ENCODE results near the gene DYNLT4.
"Not testable (repeated sequence)": the region's sequence is repeated elsewhere in the genome, so short reads cannot be mapped to it uniquely, and the experiment has no call there.

Gene DYNLT4

GRCh38 chr1:44775930-44776729, 31.0 kb downstream of the DYNLT4 start:
- H3K27ac ChIP-seq, result peak overlapping the region; percentile 89
- no peak for DNase-seq (ENCODE audit: low read depth, low spot score)

DNA sequence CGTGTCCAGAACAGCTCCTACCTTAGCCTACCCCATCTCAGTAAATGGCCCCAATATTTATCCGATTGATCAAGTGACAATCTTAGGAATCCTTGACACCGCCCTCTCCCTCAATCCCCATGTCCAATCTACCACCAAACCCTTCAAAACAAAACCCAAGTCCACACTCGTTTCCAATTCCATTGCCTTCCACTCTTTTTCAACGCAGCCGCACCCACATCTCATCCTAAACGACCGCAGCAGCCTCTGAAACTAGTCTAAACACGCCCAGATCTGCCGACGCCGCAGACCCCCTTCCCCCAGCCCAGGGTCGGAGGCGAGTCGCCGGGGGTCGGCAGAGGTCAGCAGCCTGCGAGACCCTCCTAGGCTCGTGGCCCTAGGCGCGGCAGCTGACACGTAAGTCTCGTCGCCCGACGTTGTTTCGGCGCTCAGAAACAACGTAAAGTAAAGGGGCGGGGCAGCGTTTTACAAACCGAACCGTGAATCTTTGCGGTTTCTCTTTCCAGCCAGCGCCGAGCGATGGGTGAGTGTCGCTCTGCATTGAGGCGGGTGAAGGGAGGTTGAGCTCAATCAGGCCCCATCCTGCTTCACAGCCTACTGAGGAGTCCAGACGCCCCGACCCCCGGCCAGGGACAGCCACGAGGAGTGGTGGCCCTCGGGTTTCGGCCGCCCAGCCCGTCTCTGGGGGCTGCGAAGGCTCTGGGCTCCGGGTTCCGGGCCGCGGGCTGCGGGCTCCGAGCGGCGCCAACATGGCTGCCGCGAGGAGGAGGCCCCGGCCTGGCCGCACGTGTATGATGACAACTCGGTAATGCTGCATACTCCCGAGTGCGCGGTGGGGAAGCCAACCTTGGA, 31.8 kb downstream of the DYNLT4 start, which contains the start of gene RPS8:
RPS8 (plus strand) TSS at position 463 of the 852 bp plus-strand sequence; CDS start at position 520, 57 bp downstream.
- DNase-seq (ENCODE audit: low read depth, low spot score), result peak; percentile 76
- H3K27ac ChIP-seq, result peak within 1 kb of the TSS; percentile 89

DNA sequence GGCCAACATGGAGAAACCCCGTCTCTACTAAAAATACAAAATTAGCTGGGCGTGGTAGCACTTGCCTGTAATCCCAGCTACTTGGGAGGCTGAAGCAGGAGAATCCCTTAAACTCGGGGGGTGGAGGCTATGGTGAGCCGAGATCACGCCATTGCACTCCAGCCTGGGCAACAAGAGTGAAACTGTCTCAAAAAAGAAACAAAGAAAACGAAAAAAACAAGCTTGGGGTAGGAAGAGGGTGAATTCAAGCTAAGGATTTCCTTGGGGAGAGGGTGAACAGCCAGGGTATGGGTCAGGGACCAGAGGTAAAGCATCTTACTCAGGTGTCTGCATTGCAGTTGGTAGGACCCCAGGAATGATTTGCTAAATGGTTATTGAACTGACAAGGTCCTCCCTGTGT, 40.7 kb downstream of the DYNLT4 start:
- DNase-seq (ENCODE audit: low read depth, low spot score); H3K27ac ChIP-seq: not testable (repeated sequence)

DNA sequence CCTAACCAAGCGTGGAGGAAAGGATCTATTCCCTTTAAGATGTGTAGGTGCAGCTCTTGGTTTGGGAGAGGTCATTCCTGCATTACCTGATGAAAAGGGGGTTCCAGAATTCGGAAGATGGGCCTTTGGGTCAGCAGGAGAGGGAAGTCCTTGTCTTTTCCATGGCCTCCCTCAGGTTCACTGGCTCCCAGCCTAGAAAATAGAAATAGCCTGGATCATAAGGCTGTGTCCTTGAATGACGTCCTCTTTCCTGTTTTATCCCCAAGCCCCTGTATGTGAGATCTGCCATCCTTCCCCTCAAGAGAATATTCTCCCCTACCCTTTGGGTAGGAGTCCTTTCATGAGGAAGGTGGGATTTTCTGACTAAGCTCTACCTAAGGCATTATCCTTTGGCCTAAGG, 46.3 kb downstream of the DYNLT4 start:
- DNase-seq (ENCODE audit: low read depth, low spot score), result no peak
- H3K27ac ChIP-seq, result no peak overlapping the region

GRCh38 chr1:44759077-44759476, 48.1 kb downstream of the DYNLT4 start:
- DNase-seq (ENCODE audit: low read depth, low spot score), result no peak
- no peak overlapping the region for H3K27ac ChIP-seq

- no peak overlapping the region for H3K27ac ChIP-seq
Observed at GRCh38 chr1:44757420-44757819, 49.7 kb downstream of the DYNLT4 start.

More at GRCh38 chr1:44757420-44757819, 49.7 kb downstream of the DYNLT4 start:
- DNase-seq (ENCODE audit: low read depth, low spot score), result no peak
